OCI-LY3 (cell line): ENCODE results near the gene SYNDIG1L.

ENCODE experiments used
- H2AFZ ChIP-seq: fragments of 200-600, 300-600 bp; shearing (Covaris generic); 2 replicates; pipeline ENCODE4 v1.6.0; 2014; ENCODE audit warnings: antibody characterized with exemption, low read depth, low read length
- H3K27ac ChIP-seq: fragments of 200-600, 300-600 bp; sonication (generic); 2 replicates; pipeline ENCODE4 v1.5.1; 2014; ENCODE audit warnings: mild to moderate bottlenecking, low read length, moderate library complexity, mixed read lengths
- H3K27me3 ChIP-seq: fragments of 200-600, 300-600 bp; sonication (generic); 2 replicates; pipeline ENCODE4 v1.6.1; 2014; ENCODE audit warnings: low read depth, low read length, mixed read lengths
- H3K36me3 ChIP-seq: fragments of 200-600, 300-600 bp; sonication (generic); replicated peaks from 2 replicates; pipeline ENCODE3; 2014; ENCODE audit warnings: low read depth, low read length, mixed read lengths
- H3K4me1 ChIP-seq: fragments of 300-600, 200-600 bp; sonication (generic); 2 replicates; pipeline ENCODE4 v1.6.1; 2014; ENCODE audit warnings: low read length, mixed read lengths
- H3K4me2 ChIP-seq: fragments of 200-600, 300-600 bp; sonication (generic); 2 replicates; pipeline ENCODE4 v1.6.1; 2014; ENCODE audit warnings: low read length, mixed read lengths
- H3K4me3 ChIP-seq: fragments of 300-600, 200-600 bp; sonication (generic); 2 replicates; pipeline ENCODE4 v1.5.1; 2014; ENCODE audit warnings: antibody characterized with exemption, mild to moderate bottlenecking, low read length, moderate library complexity
- H3K79me2 ChIP-seq: fragments of 300-600, 200-600 bp; shearing (Covaris generic); 2 replicates; pipeline ENCODE4 v1.6.1; 2014; ENCODE audit warnings: mild to moderate bottlenecking, low read length, mixed read lengths
- H3K9ac ChIP-seq: fragments of 300-600, 200-600 bp; shearing (Covaris generic); 2 replicates; pipeline ENCODE4 v1.6.0; 2014; ENCODE audit warnings: mild to moderate bottlenecking, low read length, moderate library complexity
- H3K9me3 ChIP-seq: fragments of 200-600, 300-600 bp; shearing (Covaris generic); 2 replicates; pipeline ENCODE4 v1.6.1; 2014; ENCODE audit warnings: low read length, mixed read lengths; ENCODE audit not compliant: insufficient read depth
- H4K20me1 ChIP-seq: fragments of 200-600, 300-600 bp; sonication (generic); 2 replicates; pipeline ENCODE4 v1.6.1; 2016; ENCODE audit warnings: low read length, mixed read lengths; ENCODE audit not compliant: insufficient read depth
- CTCF ChIP-seq: fragments of 200-600, 300-600 bp; sonication (generic); IDR thresholded peaks from 2 replicates; pipeline ENCODE4 v1.5.1; 2014; ENCODE audit warnings: antibody characterized with exemption, low read length, low read depth
- EZH2phosphoT487 ChIP-seq: fragments of 200-600 bp; shearing (Covaris generic); IDR thresholded peaks from 2 replicates; pipeline ENCODE4 v1.6.1; 2018; ENCODE audit warnings: antibody characterized with exemption, mixed run types, low read depth

The SYNDIG1L gene

GRCh38 chr14:74442757-74443156 lies 16.7 kb upstream of the SYNDIG1L start:
- Histone ChIP-seq H3K27me3 (peaks cover 20% of the 10 kb centered on the region), H3K79me2 (no peaks in the 10 kb centered on the region), H3K4me1 (no peaks in the 10 kb centered on the region), H3K36me3 (no peaks in the 10 kb centered on the region), H3K4me3 (no peak overlapping the region), H4K20me1 (no peaks in the 10 kb centered on the region), H3K9ac (no peak overlapping the region), H2AFZ (no peak overlapping the region), H3K9me3 (no peaks in the 10 kb centered on the region), H3K4me2 (no peak overlapping the region), H3K27ac (no peak overlapping the region)
- TF ChIP-seq CTCF (no peak), EZH2phosphoT487 (no peak)

GRCh38 chr14:74441113-74441512 lies 15.1 kb upstream of the SYNDIG1L start:
- Histone ChIP-seq H3K9ac (no peak overlapping the region), H3K79me2 (no peaks in the 10 kb centered on the region), H3K9me3 (no peaks in the 10 kb centered on the region), H2AFZ (no peak overlapping the region), H3K36me3 (no peaks in the 10 kb centered on the region), H3K4me2 (no peak overlapping the region), H4K20me1 (no peaks in the 10 kb centered on the region), H3K4me3 (no peak overlapping the region), H3K27me3 (peaks cover 26% of the 10 kb centered on the region), H3K27ac (no peak overlapping the region), H3K4me1 (no peaks in the 10 kb centered on the region)
- TF ChIP-seq EZH2phosphoT487: no peak
- no peak for TF ChIP-seq CTCF

GRCh38 chr14:74438351-74438915 lies 12.4 kb upstream of the SYNDIG1L start:
- H3K4me2 ChIP-seq: no peak overlapping the region

GRCh38 chr14:74437496-74438053 lies 11.6 kb upstream of the SYNDIG1L start:
- Histone ChIP-seq H3K79me2 (no peaks in the 10 kb centered on the region), H3K4me3 (no peak overlapping the region), H3K27me3 (peaks cover 26% of the 10 kb centered on the region), H4K20me1 (no peaks in the 10 kb centered on the region), H3K4me2 (no peak overlapping the region), H3K4me1 (no peaks in the 10 kb centered on the region), H3K9me3 (no peaks in the 10 kb centered on the region), H3K27ac (no peak overlapping the region), H3K36me3 (no peaks in the 10 kb centered on the region), H2AFZ (no peak overlapping the region), H3K9ac (no peak overlapping the region)
- TF ChIP-seq CTCF: no peak
- no peak for TF ChIP-seq EZH2phosphoT487

More at GRCh38 chr14:74438351-74438915, 12.4 kb upstream of the SYNDIG1L start:
- Histone ChIP-seq H3K36me3 (no peaks in the 10 kb centered on the region), H3K79me2 (no peaks in the 10 kb centered on the region), H4K20me1 (no peaks in the 10 kb centered on the region), H3K9me3 (no peaks in the 10 kb centered on the region), H3K4me1 (no peaks in the 10 kb centered on the region), H3K27me3 (peaks cover 30% of the 10 kb centered on the region), H3K4me3 (no peak overlapping the region), H2AFZ (no peak overlapping the region), H3K9ac (no peak overlapping the region), H3K27ac (no peak overlapping the region)
- TF ChIP-seq EZH2phosphoT487 (no peak), CTCF (no peak)
